HG03565 (cell line): ENCODE measurements around the gene FAM81A.
"Not testable (repeated sequence)": the region's sequence is repeated elsewhere in the genome, so short reads cannot be mapped to it uniquely, and the experiment has no call there.

Experiments
- ATAC-seq: cut with Tn5 transposase; IDR thresholded peaks from one replicate; pipeline ENCODE4 v1.9.1; 2021; ENCODE audit warnings: mild to moderate bottlenecking, moderate library complexity; ENCODE audit not compliant: unreplicated experiment

Gene FAM81A

DNA sequence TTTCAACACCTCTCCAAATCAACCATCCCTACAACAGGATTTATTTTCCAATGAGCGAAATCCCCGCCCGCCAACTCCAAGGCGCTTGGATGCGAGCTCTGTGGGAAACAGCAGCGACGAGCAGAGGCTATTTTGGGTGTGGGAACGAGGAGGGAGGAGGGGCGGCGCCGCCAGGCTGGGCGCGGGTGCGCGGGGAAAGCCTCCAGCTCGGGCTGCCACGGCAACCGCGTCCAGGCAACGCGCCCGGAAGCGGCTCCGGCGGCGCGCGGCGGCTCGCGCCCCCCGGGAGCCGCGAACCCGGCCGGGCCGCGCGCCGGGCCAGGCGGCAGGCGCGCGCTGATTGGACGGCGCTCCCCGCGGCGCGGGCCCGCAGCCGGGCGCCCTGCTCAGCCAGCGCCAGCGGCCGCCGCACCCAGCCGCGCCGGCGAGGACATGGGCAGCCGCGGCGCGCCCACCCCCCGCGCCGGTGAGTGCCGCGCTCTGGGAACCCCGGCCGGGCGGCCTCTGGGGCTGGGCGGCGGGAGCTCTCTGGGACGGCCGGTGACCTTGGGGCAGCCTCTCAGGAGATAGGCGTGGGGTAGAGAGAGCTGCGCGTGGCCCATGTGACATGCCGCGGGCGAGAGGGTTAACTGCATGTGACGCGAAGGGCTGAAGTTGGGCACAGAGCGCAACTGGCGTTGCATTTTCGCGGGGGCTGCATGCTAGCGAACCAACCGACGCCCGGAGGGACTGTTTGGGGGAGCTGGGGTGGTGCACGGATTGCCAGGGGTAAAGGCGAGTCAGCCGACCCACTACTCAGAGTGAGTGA, at the start of gene FAM81A:
TSS of gene FAM81A (plus strand) at position 370 of the 808 bp plus-strand sequence. CDS start 20,441 bp downstream, outside the sequence.
- peak; percentile 71 for ATAC-seq

DNA sequence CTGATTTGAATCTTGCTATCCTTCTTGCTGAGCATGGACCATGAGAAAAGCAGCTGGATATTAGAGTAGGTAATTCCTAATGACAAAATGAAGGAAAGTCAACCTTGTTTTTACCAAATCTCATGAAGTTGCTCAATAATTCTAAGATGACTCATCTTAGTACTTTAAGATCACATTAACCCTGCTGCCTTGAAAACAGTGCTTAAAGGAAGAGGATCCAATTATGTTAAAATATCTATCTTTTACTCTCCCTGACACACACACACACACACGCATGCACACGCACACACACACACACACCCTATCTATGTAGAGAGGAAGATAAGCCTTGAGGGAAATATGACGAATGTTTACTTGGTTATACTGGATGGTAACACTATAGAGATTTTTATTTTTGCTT, 49.3 kb upstream of the FAM81A start:
- no peak for ATAC-seq

DNA sequence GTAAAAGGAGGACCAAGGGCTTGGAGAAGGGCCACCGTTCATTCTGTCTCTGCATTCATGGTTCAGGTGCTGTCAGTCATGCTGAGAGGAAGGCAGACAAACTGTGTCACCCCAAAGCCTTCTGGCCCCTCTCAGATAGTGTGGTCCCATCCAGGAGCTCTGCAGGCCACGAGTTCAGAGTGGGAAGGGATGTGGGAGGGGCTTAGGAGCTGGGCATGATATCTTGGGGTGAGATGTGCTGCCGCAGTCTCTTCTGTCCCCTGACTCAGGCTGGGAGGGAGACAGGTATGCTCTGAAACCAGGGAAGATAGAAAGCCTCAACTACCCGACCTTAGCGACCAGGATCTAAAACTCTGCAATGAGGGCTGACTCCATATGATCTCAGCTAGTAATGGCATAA, 45.7 kb upstream of the FAM81A start:
- ATAC-seq, result no peak

DNA sequence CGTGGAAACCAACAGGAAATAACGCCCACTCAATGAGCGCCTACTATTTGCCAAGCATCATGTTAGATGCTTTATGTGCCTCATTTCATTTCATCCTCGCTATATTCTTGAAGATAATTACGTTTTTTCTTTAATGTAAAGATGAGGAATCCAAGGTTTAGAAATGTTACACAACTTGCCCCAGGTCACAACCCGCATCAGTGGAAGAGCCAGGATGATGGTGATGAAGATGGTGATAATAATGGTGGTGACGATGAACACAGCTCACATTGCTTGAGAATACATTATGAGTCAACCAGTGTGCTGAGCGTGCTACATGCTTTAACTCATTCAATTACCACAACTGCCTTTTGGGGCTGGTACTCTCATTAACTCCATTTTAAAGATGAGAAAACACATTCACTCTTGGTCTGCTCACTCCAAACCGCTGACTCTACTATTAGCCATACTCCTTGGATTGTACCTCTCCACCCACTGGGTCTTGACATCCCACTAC, 43.8 kb upstream of the FAM81A start:
- no peak for ATAC-seq

DNA sequence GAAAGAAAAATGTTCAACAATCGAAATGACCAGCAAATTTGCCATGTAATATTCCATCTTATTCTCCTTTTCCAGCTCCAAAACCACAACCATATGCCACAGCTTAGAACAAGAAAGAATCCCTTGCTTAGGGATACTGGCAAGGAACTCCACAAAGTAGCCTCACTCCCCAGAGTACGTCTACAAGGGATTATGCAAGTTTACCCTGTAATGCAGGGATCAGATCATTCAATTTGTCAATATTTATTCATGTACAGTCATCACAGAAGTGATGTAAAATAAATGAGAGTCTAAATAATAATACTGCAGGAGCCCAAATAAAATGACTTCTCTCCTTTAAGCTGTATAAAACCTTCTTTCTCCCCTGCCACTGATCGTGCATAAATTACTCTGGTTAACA, 41.8 kb upstream of the FAM81A start:
- ATAC-seq, result no peak

DNA sequence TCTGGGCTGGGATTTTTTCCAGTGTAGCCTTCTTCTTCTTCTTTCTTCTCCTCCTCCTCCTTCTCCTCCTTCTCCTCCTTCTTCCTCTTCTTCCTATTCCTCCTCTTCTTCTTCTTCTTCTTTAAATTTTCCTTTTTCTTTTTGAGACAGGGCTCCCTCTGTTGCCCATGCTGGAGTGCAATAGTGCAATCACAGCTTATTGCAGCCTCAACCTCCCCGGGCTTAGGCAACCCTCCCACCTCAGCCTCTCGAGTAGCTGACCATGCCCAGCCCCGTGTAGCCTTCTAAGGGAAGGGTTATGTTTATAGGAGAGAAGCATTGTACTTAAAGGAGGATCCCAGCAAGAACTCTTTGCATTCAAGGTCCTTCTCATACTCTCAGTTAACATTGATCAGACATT, 41.3 kb upstream of the FAM81A start:
- ATAC-seq, result no peak

DNA sequence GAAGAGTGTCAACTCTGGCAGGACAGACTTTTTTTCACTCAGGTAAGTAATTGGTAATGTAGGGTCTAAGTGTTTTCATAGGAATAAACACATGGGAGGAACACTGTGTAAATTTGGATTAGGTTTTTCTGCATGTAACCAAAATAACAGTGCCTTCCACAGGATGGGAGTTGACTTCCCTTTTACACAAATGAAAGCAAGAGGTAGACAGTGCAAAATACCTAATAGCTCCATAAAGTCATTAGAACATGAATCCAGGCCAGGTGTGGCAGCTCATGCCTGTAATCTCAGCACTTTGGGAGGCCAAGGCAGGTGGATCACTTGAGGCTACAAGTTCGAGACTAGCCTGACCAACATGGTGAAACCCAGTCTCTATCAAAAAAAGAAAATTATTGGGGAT, 39.8 kb upstream of the FAM81A start:
- ATAC-seq, result no peak

DNA sequence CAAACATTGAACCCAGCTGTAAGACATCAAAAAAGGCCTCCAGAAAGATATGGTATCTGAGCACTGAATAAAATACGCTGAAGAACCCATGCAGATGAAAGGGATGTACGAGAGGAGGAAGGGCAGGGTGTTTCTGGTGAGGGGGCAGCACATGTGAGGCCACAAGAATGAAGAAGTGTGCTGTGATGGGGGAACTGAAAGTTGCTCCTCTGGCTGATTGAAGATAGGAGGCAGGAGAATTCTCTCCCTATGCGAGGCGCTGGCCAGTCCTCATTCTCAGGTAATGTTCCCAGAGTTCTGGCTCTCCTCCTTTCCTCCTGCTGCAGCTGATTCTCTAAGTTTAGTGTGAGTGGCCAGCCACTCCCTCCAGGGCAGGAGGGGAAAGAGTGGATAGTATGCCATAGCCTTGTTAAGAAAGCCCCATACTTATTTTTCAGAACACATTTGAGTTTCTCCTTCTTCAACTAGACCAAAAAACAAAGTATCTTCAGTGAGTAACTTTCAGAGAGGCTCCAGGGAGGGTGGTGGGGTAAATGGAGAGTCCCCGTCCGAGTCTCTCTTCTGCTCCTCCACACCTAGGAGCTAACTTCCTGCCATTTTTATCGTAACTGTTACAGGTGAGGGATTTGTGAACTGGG, 38.4 kb upstream of the FAM81A start:
- ATAC-seq, result peak; percentile 75

DNA sequence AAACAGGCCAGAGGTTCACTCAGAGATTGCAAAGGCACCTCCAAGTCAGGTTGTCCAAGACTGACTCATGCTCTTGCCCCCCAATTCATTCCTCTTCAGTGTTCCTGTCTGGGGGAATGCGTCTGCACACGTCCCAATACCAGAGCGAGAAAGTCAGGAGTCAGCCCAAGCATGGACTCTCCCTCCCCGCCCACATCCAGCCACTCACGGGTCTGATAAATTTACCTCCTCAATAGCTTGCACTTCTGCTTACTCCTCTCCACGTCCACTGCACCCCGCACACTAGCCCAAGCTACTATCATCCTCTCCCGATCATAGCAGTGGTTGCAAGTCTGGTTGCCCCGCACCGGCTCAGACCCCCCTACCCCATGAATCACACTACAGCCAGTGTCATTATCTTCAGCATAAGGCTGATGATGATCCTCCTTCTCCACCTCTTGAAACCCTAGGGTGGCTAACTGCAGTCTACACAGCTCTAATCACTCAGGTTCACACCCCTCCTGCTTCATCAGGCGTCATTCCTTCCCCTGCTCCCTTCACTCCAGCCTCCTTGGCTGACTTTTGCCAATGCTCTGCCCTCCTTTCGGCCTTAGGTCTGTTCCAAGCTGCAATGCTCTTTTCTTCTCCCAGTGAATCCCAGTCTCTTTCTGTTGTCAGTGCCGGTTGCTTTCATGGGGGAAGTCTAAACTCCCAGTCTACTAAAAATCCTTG, 37.7 kb upstream of the FAM81A start:
- ATAC-seq, result no peak

DNA sequence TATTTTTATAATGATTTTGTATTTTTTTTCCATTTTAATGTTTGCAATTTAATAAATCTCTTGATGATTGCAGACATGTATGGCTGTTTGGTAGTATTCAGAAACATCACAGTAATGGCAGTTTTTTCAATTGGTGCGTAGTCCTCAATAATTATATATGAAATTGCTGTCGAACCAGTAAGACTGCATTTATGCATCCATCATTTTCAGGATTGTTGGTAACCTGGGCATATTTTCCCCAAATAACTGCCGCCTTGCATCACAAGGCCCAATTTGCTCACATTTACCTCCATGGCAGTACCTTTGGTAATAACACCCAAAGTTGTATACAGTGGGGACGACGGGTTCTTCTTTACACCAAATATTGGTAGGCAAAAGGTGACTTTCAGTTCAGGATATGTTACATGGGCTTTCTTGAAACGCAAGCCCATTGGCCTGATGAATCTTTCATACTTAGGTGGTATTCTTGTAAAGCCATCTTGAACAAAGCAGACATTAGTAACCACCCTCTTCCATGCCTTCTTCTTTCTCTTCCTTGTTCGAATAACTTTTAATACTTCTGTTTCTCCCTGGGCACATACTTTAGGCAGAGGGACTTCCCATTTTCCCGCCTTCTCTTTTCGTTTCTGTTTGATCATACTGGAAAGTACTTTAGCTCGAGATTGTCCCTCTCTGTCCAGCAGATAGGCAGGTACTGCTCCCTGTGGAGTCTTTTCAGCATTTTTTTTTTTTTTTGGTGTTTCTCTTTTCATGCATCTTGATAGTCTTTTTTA, 36.7 kb upstream of the FAM81A start:
- not testable (repeated sequence) for ATAC-seq

DNA sequence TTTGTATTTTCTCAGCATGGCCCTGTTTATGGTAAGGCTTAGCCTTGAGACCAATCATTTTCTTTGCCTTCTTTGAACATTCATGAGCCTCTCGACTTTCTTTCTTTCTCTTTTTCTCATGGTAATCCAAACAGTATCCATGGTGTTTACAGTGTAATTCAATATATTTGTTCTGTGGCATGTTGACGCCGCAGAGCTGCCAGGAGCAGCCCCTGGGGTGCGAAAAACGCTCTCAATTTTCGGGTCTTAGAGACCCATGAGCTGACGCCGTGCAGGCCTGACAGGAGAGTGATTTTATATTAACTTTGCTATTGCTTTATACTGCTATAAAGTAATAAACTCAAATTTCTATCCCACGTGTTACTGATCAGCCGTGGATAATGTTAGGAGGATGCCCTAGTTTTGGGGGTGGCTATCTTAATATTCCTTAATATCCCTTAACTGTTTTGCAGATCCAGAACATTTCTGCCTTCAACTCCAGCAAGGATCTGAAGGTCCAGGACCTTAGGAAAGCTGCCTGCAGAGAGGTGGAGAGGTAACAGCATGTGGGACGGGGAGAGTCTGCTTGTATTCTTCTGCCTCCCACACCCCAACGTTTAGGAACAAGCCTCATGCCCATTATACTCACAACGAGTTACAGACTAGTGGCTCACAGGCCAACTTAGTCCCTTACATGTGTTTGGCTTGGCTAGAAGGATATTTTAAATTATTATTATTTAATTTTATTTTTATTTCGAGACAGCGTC, 36.0 kb upstream of the FAM81A start:
- no peak for ATAC-seq

DNA sequence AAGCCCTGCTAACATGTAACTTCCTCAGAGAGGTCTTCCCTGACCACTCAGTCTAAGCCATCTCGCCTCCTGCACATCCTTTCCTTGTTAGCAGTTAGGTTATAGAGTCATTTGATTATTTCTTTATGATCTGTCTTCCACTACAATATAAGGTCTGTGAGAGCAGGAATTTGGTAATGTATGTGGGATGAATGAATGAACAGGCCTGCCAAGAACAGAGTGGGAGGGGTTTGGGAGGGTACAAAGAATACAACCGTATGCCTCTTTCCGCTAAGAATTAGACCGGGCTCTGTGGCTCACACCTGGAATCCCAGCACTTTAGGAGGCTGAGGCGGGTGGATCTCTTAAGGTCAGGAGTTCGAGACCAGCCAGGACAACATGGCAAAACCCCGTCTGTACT, 32.9 kb upstream of the FAM81A start:
- ATAC-seq, result no peak

DNA sequence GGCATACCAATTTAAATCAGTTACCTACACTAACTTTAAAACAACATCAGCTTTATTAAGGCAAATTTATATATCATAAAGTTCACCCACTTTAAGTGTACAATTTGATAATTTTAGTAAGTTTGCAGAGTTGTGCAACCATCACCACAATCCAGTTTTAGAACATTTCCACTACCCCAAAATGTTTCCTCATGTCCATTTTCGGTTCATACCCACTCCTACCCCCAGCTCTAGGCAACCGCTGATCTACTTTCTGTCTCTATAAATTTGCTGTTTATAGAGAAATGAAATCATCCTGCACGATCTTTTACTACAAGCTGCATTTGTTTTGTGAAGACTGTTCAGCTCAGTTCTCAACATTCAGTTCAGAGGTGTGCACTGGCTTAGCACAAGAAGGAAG, 31.5 kb upstream of the FAM81A start:
- ATAC-seq, result no peak

DNA sequence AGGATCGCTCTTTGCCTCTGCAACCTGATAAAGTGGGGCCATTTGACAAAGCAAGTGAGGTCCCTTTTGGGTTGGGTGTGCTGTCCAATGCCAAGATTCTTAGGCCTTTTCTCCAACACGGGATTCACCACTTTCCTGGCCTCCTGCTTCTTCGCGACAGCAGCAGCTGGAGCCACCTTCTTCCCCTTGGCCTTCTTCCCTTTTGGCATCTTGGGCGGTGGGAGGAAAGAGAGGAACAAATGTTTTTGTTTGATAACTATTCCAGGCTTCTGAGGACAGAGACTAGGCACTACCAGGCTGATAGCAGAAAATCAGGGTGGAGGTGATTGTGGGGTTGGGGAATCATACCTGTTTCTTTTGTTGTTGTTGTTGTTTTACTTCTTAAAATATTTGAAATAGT, 30.0 kb upstream of the FAM81A start:
- no peak for ATAC-seq

DNA sequence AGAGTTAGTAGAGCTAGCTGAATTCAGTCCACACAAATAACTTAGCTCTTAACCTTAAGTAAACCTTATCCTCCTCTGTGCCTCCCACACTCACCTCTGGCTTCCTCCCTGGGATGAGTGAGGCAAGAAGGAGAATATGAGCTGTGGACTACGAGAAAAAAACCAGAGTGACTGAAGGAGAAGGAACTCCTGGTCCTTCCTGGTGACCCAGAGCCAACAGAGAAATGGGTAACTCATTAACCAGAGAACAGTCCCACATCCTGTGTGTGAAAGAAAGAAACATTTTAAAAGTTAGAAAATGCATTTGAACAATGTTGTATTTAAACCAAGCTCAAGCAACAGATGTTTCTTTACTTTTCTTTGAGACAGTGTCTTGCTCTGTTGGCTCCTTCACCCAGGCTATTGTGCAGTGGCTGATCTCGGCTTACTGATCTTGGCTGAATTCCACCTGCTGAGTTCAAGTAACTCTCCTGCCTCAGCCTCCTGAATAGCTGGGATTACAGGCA, 27.5 kb upstream of the FAM81A start:
- ATAC-seq, result no peak

DNA sequence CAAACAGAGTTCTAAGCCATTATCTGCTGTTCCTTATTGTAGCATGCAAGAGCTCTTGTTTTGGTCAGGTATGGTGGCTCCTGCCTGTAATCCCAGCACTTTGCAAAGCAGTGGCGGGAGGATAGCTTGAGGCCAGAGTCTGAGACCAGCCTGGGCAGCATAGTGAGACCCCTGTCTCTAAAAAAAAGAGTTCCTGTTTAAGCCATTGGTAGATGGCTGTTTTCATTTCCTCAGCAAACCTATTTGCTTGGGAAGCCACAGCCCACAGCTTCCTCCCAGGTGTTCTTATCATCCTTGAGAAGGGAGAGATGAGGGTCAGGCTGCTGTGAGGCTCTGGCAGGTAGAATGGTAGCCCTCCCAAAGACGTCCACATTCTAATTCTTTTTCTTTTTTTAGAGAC, 24.4 kb upstream of the FAM81A start:
- no peak for ATAC-seq

DNA sequence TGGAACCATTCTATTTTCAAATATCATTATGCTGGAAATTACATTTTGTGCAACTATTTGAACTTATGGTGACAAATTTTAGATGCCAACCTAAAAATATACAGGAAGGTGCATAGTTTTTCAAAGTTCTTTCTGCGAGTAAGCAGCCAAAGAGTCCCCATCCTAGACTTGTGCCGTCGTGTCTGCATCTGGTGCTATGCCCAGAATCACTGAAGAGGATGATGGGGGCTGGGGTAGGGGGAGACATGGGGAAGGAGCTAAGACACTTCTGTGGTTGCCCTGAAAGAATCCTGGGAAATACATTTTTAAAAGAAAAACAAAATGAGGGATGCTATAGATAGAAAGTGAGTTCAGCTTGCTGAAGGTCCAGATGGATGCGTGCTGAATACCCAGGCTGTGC, 21.2 kb upstream of the FAM81A start:
- ATAC-seq, result no peak

DNA sequence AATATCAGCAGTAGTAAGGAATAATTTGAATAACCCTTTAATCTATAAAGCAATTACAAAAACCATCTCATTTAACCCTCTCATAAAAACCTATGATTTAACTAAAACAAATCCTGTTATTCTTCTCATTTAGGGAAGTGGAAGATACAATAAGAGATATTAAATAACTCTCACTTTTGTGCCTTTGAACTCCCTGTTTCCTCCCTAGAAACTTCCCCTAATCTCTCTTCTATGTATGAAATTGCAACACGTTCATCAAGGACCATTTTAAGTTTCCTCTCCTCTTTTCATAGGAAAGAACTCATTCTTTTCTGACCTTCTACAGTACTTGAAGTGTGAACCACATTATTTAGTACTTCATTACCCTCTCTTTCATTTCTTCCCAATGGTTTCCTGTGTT, 18.8 kb upstream of the FAM81A start:
- ATAC-seq, result no peak

DNA sequence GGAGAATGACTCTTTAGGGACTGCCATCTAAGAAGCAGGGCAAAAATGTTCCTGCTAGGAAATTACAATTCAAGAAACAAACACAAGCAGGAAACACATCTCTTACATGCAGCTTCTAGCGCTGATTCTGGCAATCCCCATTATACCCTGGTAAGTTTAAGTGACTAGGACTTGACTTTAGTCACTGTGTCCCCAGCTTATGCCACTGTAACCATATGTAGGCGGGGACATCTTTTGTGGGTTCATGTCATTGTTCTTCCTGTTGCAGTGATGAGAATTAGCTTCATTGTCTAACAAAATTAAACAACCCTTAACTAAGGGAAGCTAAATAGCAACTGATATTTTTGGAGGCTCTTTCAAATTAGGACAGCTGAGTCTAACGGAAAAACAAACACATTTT, 17.9 kb upstream of the FAM81A start:
- no peak for ATAC-seq

DNA sequence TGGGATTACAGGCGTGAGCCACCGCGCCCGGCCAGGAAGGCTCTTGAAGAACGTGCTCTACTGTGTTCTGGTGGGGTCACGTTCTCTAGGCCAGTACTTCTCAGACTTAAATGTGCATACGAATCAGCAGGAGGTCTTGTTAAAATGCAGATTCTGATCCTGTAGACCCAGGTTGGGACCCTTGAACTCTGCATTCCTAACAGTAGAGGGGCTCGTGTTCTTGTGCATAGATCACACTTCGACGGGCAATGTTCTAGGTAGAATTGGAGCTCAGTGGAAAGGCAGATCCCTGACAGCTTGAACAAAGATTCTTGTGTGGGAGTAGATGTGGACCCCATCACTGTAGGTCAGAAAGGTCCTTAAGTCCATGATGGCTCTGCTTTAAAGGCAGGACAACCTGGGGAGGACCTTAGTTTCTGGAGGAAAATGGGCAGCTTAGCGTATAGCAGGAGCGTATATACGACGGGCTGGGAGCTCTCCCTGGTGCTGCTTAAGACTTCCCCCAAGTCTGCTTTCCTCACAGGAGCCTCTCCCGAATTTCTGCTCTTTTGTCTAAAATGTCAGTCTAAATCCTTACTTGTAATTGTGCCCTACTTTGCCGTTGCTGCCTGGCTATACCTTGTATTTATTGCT, 16.9 kb upstream of the FAM81A start:
- ATAC-seq, result no peak
